Neural progenitor cell (in vitro differentiated cells): ENCODE results near the gene DVL3. TPM values are rescaled to one million over a fixed set of nuclear protein-coding genes. Genes with fewer than 3 reads are reported as not detected.
"Not testable (repeated sequence)": the region's sequence is repeated elsewhere in the genome, so short reads cannot be mapped to it uniquely, and the experiment has no call there.

Experiments
- DNase-seq: peaks from one replicate; pipeline ENCODE4 v3.0.0-alpha.2; 2016; ENCODE audit warnings: low spot score
- H2AFZ ChIP-seq: fragments of 200-600 bp; sonication (generic); replicated peaks from 2 replicates; pipeline ENCODE4 v1.6.1; 2016; ENCODE audit warnings: antibody characterized with exemption
- H3F3A ChIP-seq: fragments of 200-600 bp; sonication (generic); 2 replicates; pipeline ENCODE4 v1.6.1; 2016; ENCODE audit warnings: antibody characterized with exemption, low read depth
- H3K27ac ChIP-seq: fragments of 200-600 bp; sonication (generic); 2 replicates; pipeline ENCODE4 v1.5.1; 2016; ENCODE audit warnings: mild to moderate bottlenecking
- H3K27me3 ChIP-seq: fragments of 200-600 bp; sonication (generic); 2 replicates; pipeline ENCODE4 v1.6.1; 2016; ENCODE audit warnings: mild to moderate bottlenecking, moderate library complexity
- H3K36me3 ChIP-seq: fragments of 200-600 bp; sonication (generic); 2 replicates; pipeline ENCODE4 v1.5.1; 2016
- H3K4me1 ChIP-seq: fragments of 200-600 bp; sonication (generic); 2 replicates; pipeline ENCODE4 v1.6.1; 2016; ENCODE audit warnings: mixed run types
- H3K4me2 ChIP-seq: fragments of 200-600 bp; sonication (generic); 2 replicates; pipeline ENCODE4 v1.6.1; 2016
- H3K4me3 ChIP-seq: fragments of 200-600 bp; sonication (generic); 2 replicates; pipeline ENCODE4 v1.5.1; 2016
- H3K79me2 ChIP-seq: fragments of 200-600 bp; sonication (generic); 2 replicates; pipeline ENCODE4 v1.6.1; 2016; ENCODE audit warnings: low read depth
- H3K9ac ChIP-seq: fragments of 200-600 bp; sonication (generic); 2 replicates; pipeline ENCODE4 v1.6.1; 2016
- H3K9me3 ChIP-seq: fragments of 200-600 bp; sonication (generic); 2 replicates; pipeline ENCODE4 v1.5.1; 2016; ENCODE audit warnings: low read depth
- H4K20me1 ChIP-seq: fragments of 200-600 bp; sonication (generic); 2 replicates; pipeline ENCODE4 v1.6.1; 2016; ENCODE audit warnings: low read depth
- H3K27ac Mint-ChIP-seq: 3 replicates; pipeline ENCODE4 v1.8.0; 2021; ENCODE audit warnings: mixed read lengths
- H3K27me3 Mint-ChIP-seq: 2 replicates; pipeline ENCODE4 v1.8.0; 2022; ENCODE audit warnings: low read depth, mild to moderate bottlenecking, inconsistent platforms, moderate library complexity, mixed read lengths; ENCODE audit not compliant: insufficient read depth
- H3K36me3 Mint-ChIP-seq: 3 replicates; pipeline ENCODE4 v1.8.0; 2021; ENCODE audit warnings: mixed read lengths
- H3K4me1 Mint-ChIP-seq: 3 replicates; pipeline ENCODE4 v1.8.0; 2021; ENCODE audit warnings: mixed read lengths
- H3K4me3 Mint-ChIP-seq: 3 replicates; pipeline ENCODE4 v1.8.0; 2021; ENCODE audit warnings: mild to moderate bottlenecking, moderate library complexity, mixed read lengths
- H3K9me3 Mint-ChIP-seq: 3 replicates; pipeline ENCODE4 v1.8.0; 2020; ENCODE audit warnings: mixed read lengths
- CTCF ChIP-seq: fragments of 200-600 bp; sonication (generic); IDR thresholded peaks from 2 replicates; pipeline ENCODE4 v1.5.1; 2017; ENCODE audit warnings: antibody characterized with exemption, mild to moderate bottlenecking
- EZH2 ChIP-seq: fragments of 200-600 bp; sonication (generic); IDR thresholded peaks from 2 replicates; pipeline ENCODE4 v1.6.1; 2017; ENCODE audit warnings: antibody characterized with exemption, mild to moderate bottlenecking, moderate library complexity
- EZH2phosphoT487 ChIP-seq: fragments of 200-600 bp; sonication (generic); IDR thresholded peaks from 2 replicates; pipeline ENCODE4 v1.6.1; 2017; ENCODE audit warnings: antibody characterized with exemption
- total RNA-seq: library from RNA; depleted of rRNA; stranded (reverse); fragments of >200 nt; gene quantifications from 2 replicates; pipeline ENCODE4 v1.2.3, GENCODE V29; 2015; ENCODE audit warnings: low replicate concordance

DVL3 gene
- total RNA-seq, 1 donor from 2014 or later, result 29.8 TPM

GRCh38 chr3:184149770-184150169, 5.4 kb upstream of the DVL3 start:
- H3K79me2 ChIP-seq, H3K9me3 Mint-ChIP-seq, H3K9me3 ChIP-seq, H3K4me1 ChIP-seq, H3K27ac ChIP-seq, H2AFZ ChIP-seq, H3K4me3 Mint-ChIP-seq, H3K36me3 ChIP-seq, H3K36me3 Mint-ChIP-seq, H3K27me3 ChIP-seq, H3K27me3 Mint-ChIP-seq, H3K4me2 ChIP-seq, H3K4me3 ChIP-seq, H4K20me1 ChIP-seq, H3K9ac ChIP-seq, H3K27ac Mint-ChIP-seq: not testable (repeated sequence)
- peaks cover 21% of the 10 kb centered on the region for H3F3A ChIP-seq
- peak; percentile 19 for TF ChIP-seq CTCF
- peaks cover 16% of the 10 kb centered on the region for H3K4me1 Mint-ChIP-seq
- DNase-seq, result peak; percentile 21

- DNase-seq, result peak; percentile 62
- H3K27me3 ChIP-seq, result no peaks in the 10 kb centered on the region
- H3K4me3 ChIP-seq, result peak overlapping the region; percentile 100
- H3K9ac ChIP-seq, result peak overlapping the region; percentile 87
- H2AFZ ChIP-seq, result peak overlapping the region; percentile 82
- Mint-ChIP-seq H3K36me3 (peaks cover 4% of the 10 kb centered on the region), H3K9me3 (no peaks in the 10 kb centered on the region), H3K4me1 (peaks cover 36% of the 10 kb centered on the region), H3K4me3 (peak overlapping the region; percentile 99), H3K27ac (peak overlapping the region; percentile 97), H3K27me3 (peaks cover 12% of the 10 kb centered on the region)
- no peaks in the 10 kb centered on the region for H3K9me3 ChIP-seq
- TF ChIP-seq CTCF, result no peak
- TF ChIP-seq EZH2, result no peak
- no peak for TF ChIP-seq EZH2phosphoT487
- H3K36me3 ChIP-seq, result no peaks in the 10 kb centered on the region
- peaks cover 19% of the 10 kb centered on the region for H3K4me1 ChIP-seq
- H3K79me2 ChIP-seq, result peaks cover 62% of the 10 kb centered on the region
- peaks cover 38% of the 10 kb centered on the region for H4K20me1 ChIP-seq
- H3K27ac ChIP-seq, result peak overlapping the region; percentile 92
- peak overlapping the region; percentile 86 for H3K4me2 ChIP-seq
- peaks cover 42% of the 10 kb centered on the region for H3F3A ChIP-seq
Measured at GRCh38 chr3:184155644-184156521, 706 bp downstream of the DVL3 start.

GRCh38 chr3:184156522-184156955, 1.4 kb downstream of the DVL3 start:
- Mint-ChIP-seq H3K27me3 (peaks cover 12% of the 10 kb centered on the region), H3K36me3 (peaks cover 4% of the 10 kb centered on the region), H3K4me1 (peaks cover 38% of the 10 kb centered on the region), H3K27ac (peak overlapping the region; percentile 97), H3K4me3 (peak overlapping the region; percentile 99), H3K9me3 (no peaks in the 10 kb centered on the region)
- peak; percentile 80 for DNase-seq
- H3K27ac ChIP-seq, result peak overlapping the region; percentile 92
- H3K4me2 ChIP-seq, result peak overlapping the region; percentile 86
- H3K4me3 ChIP-seq, result peak overlapping the region; percentile 100
- H3K9ac ChIP-seq, result peak overlapping the region; percentile 87
- H4K20me1 ChIP-seq, result peaks cover 38% of the 10 kb centered on the region
- H3K27me3 ChIP-seq, result no peaks in the 10 kb centered on the region
- TF ChIP-seq EZH2phosphoT487, result no peak
- peaks cover 42% of the 10 kb centered on the region for H3F3A ChIP-seq
- H3K79me2 ChIP-seq, result peaks cover 68% of the 10 kb centered on the region
- no peaks in the 10 kb centered on the region for H3K36me3 ChIP-seq
- H2AFZ ChIP-seq, result no peak overlapping the region
- no peaks in the 10 kb centered on the region for H3K9me3 ChIP-seq
- peaks cover 19% of the 10 kb centered on the region for H3K4me1 ChIP-seq

GRCh38 chr3:184157206-184157605, 2.0 kb downstream of the DVL3 start:
- H3K27me3 ChIP-seq, result no peaks in the 10 kb centered on the region

More at GRCh38 chr3:184157206-184157605, 2.0 kb downstream of the DVL3 start:
- H2AFZ ChIP-seq, result no peak overlapping the region
- Mint-ChIP-seq H3K36me3 (peaks cover 4% of the 10 kb centered on the region), H3K9me3 (no peaks in the 10 kb centered on the region), H3K4me1 (peaks cover 38% of the 10 kb centered on the region), H3K27ac (peak overlapping the region; percentile 96), H3K4me3 (peak overlapping the region; percentile 99), H3K27me3 (peaks cover 12% of the 10 kb centered on the region)
- H3F3A ChIP-seq, result peaks cover 42% of the 10 kb centered on the region
- TF ChIP-seq CTCF (no peak), EZH2phosphoT487 (no peak), EZH2 (no peak)
- peak overlapping the region; percentile 92 for H3K27ac ChIP-seq
- no peaks in the 10 kb centered on the region for H3K9me3 ChIP-seq
- H3K4me2 ChIP-seq, result peak overlapping the region; percentile 86
- peaks cover 74% of the 10 kb centered on the region for H3K79me2 ChIP-seq
- H3K4me3 ChIP-seq, result peak overlapping the region; percentile 100
- peak overlapping the region; percentile 87 for H3K9ac ChIP-seq
- no peaks in the 10 kb centered on the region for H3K36me3 ChIP-seq
- H3K4me1 ChIP-seq, result peaks cover 19% of the 10 kb centered on the region
- H4K20me1 ChIP-seq, result peaks cover 44% of the 10 kb centered on the region
- peak; percentile 30 for DNase-seq
